Astrocyte of the spinal cord (primary cell): ENCODE measurements around the gene TMEM175.

Source experiments
- DNase-seq: peaks from one replicate; pipeline ENCODE4 v3.0.0; 2011; ENCODE audit warnings: low read depth, low spot score
- H3K4me3 ChIP-seq: 2 replicates; pipeline ENCODE4 v1.5.1; 2011; ENCODE audit warnings: low read depth, mild to moderate bottlenecking, low read length, moderate library complexity
- CTCF ChIP-seq: IDR thresholded peaks from 2 replicates; pipeline ENCODE4 v1.5.1; 2012; ENCODE audit warnings: low read depth, mild to moderate bottlenecking, low read length, inconsistent platforms
- in situ Hi-C: cut with HindIII; loops from 2 replicates; pipeline ENCODE4 v1.10.0; 2017; ENCODE audit warnings: low sequenced_read_pairs

Gene TMEM175

GRCh38 chr4:1006856-1007255, 74.6 kb downstream of the TMEM175 start:
- TF ChIP-seq CTCF: no peak
- no peak overlapping the region for H3K4me3 ChIP-seq

More at GRCh38 chr4:1006856-1007255, 74.6 kb downstream of the TMEM175 start:
- no peak for DNase-seq
- in situ Hi-C loops: no loop called here
